Ovary (tissue), 3 donors: ENCODE results near the gene CDK8.

Experiments used
- POLR2A ChIP-seq: fragments of 450-650 bp; IDR thresholded peaks from one replicate; pipeline ENCODE4 v1.6.1; 2017; ENCODE audit warnings: antibody characterized with exemption, mild to moderate bottlenecking, moderate library complexity
- TF ChIP-seq, protein P1 (sequence below), 3 donors: fragments of 450-650 bp in 2 of 3; fragments of 200-600 bp in 1 of 3; IDR thresholded peaks; one replicate each; pipeline versions ENCODE4 v1.5.1 to v1.8.0; 2016 to 2022; ENCODE audit warnings: antibody characterized with exemption in 3 of 3, mild to moderate bottlenecking in 1 of 3
- donor health status: DM: no; HTN: no; CAD: no.

DNA sequence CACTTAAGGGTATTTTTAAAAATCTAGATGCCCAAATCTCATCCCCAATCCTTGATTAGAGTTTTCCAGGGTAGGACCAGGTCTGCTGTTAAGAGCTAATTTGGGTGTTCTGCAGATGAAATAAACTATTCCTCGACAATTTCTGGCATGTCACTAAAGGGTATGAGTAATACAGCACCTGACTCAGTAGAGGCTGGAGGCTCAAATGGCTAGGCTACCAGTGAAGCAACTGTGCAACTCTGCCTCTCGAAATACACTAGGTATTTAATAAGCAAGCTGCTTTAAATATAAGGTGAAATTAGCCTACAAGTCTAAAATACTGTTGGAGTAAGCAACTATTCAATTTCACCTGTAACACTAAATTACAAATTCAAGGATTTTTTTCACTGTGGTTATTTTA is 33.4 kb upstream of the CDK8 start:
- TF ChIP-seq, protein P1, sequence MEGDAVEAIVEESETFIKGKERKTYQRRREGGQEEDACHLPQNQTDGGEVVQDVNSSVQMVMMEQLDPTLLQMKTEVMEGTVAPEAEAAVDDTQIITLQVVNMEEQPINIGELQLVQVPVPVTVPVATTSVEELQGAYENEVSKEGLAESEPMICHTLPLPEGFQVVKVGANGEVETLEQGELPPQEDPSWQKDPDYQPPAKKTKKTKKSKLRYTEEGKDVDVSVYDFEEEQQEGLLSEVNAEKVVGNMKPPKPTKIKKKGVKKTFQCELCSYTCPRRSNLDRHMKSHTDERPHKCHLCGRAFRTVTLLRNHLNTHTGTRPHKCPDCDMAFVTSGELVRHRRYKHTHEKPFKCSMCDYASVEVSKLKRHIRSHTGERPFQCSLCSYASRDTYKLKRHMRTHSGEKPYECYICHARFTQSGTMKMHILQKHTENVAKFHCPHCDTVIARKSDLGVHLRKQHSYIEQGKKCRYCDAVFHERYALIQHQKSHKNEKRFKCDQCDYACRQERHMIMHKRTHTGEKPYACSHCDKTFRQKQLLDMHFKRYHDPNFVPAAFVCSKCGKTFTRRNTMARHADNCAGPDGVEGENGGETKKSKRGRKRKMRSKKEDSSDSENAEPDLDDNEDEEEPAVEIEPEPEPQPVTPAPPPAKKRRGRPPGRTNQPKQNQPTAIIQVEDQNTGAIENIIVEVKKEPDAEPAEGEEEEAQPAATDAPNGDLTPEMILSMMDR (IDR thresholded peaks at IDR 0.05): no peak
- TF ChIP-seq POLR2A: no peak
